DOHH2 (cell line): Measurements from ENCODE around the gene REXO2.
A peak's percentile ranks its signal among the peaks of the same experiment; 100 is the strongest.

ENCODE experiments used
- H3F3A ChIP-seq: fragments of 200-600 bp; sonication (generic), shearing (Covaris generic); 2 replicates; pipeline ENCODE4 v1.6.0; 2016; ENCODE audit warnings: antibody characterized with exemption, mild to moderate bottlenecking; ENCODE audit not compliant: control insufficient read depth, insufficient read depth
- H3K27ac ChIP-seq: fragments of 200-600 bp; sonication (generic); 2 replicates; pipeline ENCODE4 v1.5.1; 2014; ENCODE audit warnings: low read depth, mild to moderate bottlenecking, low read length, moderate library complexity
- H3K27me3 ChIP-seq: fragments of 200-600 bp; sonication (generic); 2 replicates; pipeline ENCODE4 v1.6.1; 2014; ENCODE audit warnings: mild to moderate bottlenecking, low read length, mixed read lengths; ENCODE audit not compliant: control insufficient read depth
- H3K36me3 ChIP-seq: fragments of 200-600 bp; sonication (generic); 2 replicates; pipeline ENCODE4 v1.6.1; 2014; ENCODE audit warnings: mild to moderate bottlenecking, low read length, moderate library complexity, mixed read lengths; ENCODE audit not compliant: control insufficient read depth
- H3K4me1 ChIP-seq: fragments of 200-600 bp; sonication (generic); 2 replicates; pipeline ENCODE4 v1.6.1; 2014; ENCODE audit warnings: mild to moderate bottlenecking, low read length, mixed read lengths; ENCODE audit not compliant: control insufficient read depth
- H3K4me2 ChIP-seq: fragments of 200-600 bp; sonication (generic); 2 replicates; pipeline ENCODE4 v1.6.0; 2014; ENCODE audit warnings: mild to moderate bottlenecking, low read length, moderate library complexity
- H3K4me3 ChIP-seq: fragments of 200-600 bp; sonication (generic); 2 replicates; pipeline ENCODE4 v1.5.1; 2014; ENCODE audit warnings: mild to moderate bottlenecking, low read length, mixed read lengths
- H3K79me2 ChIP-seq: fragments of 200-600 bp; sonication (generic); 2 replicates; pipeline ENCODE4 v1.6.1; 2014; ENCODE audit warnings: mild to moderate bottlenecking, low read length, mixed read lengths; ENCODE audit not compliant: control insufficient read depth
- H3K9me2 ChIP-seq: fragments of 200-600 bp; sonication (generic); replicated peaks from 2 replicates; pipeline ENCODE4 v1.6.1; 2014; ENCODE audit warnings: mild to moderate bottlenecking, low read length, mixed read lengths; ENCODE audit not compliant: control insufficient read depth
- H3K9me3 ChIP-seq: fragments of 200-600 bp; sonication (generic); 2 replicates; pipeline ENCODE4 v1.6.1; 2014; ENCODE audit warnings: antibody characterized with exemption, low read length, mixed read lengths; ENCODE audit not compliant: control insufficient read depth, insufficient read depth
- H4K20me1 ChIP-seq: fragments of 200-600 bp; sonication (generic); 2 replicates; pipeline ENCODE4 v1.6.0; 2014; ENCODE audit warnings: low read depth, mild to moderate bottlenecking, antibody characterized with exemption, low read length, moderate library complexity; ENCODE audit not compliant: control insufficient read depth, insufficient read depth
- CTCF ChIP-seq: fragments of 200-600 bp; sonication (generic); IDR thresholded peaks from one replicate; pipeline ENCODE4 v1.5.1; 2014; ENCODE audit warnings: antibody characterized with exemption, mild to moderate bottlenecking, low read depth, low read length; ENCODE audit not compliant: poor library complexity, severe bottlenecking
- EZH2phosphoT487 ChIP-seq: fragments of 200-600 bp; sonication (generic); IDR thresholded peaks from 2 replicates; pipeline ENCODE4 v1.6.1; 2017; ENCODE audit warnings: borderline replicate concordance, mild to moderate bottlenecking, antibody characterized with exemption, low read length, moderate library complexity, mixed read lengths

Gene REXO2

DNA sequence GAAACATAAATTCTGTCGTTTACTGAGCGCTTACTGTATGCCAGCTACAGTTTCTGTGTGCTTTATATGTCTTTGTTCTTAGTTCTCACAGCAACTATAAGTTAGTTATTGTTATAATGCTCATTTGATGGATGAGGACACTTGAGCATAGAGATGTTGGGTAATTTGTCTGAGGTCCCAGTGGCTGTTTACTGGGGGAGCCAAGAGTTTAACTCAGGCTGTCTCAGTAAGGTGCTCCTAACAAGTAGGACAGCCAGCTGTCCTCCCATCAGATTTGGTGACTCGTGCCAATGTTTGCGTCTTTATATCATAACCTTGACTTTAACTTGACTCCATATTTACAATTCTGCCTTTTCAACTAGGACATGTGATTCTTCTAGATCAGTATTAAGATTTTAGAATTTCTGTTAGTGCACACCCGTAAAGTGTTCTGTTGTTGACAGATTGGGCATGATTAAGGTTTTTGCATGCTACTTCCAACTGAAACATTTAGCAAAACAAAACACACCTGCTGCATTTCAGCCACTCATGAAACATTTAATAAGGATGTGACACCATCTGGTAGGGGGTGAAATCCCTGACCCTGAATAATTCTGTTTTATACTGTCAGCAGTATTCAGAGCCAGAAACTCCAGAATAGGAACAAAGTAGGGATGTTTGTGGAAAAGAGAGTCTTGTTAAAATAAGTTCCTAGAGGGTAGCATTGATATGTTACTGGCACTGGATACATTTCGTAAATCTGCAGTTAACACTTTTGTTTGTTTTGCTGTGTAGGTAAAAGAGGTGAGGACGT is 1.9 kb downstream of the REXO2 start:
- Histone ChIP-seq H3K79me2 (peaks cover 49% of the 10 kb centered on the region), H3K27ac (no peak overlapping the region), H3K36me3 (peaks cover 27% of the 10 kb centered on the region), H3K4me2 (peak overlapping the region; percentile 84), H3K4me3 (peak overlapping the region; percentile 18; the same call in 1 of the 2 replicates), H4K20me1 (no peaks in the 10 kb centered on the region), H3K9me3 (no peaks in the 10 kb centered on the region), H3F3A (no peaks in the 10 kb centered on the region), H3K27me3 (no peaks in the 10 kb centered on the region), H3K9me2 (no peaks in the 10 kb centered on the region), H3K4me1 (peaks cover 23% of the 10 kb centered on the region)
- TF ChIP-seq EZH2phosphoT487: no peak
- no peak for TF ChIP-seq CTCF

- H3K9me2 ChIP-seq: no peaks in the 10 kb centered on the region
- peaks cover 31% of the 10 kb centered on the region for H3K36me3 ChIP-seq
- no peaks in the 10 kb centered on the region for H3F3A ChIP-seq
- H4K20me1 ChIP-seq: no peaks in the 10 kb centered on the region
- no peaks in the 10 kb centered on the region for H3K9me3 ChIP-seq
- H3K4me2 ChIP-seq: no peak overlapping the region
- peaks cover 49% of the 10 kb centered on the region for H3K79me2 ChIP-seq
- no peaks in the 10 kb centered on the region for H3K27me3 ChIP-seq
- H3K4me1 ChIP-seq: peaks cover 23% of the 10 kb centered on the region
- no peak overlapping the region for H3K4me3 ChIP-seq
- TF ChIP-seq EZH2phosphoT487: no peak
- no peak for TF ChIP-seq CTCF
- H3K27ac ChIP-seq: no peak overlapping the region
Measured at GRCh38 chr11:114441921-114442320, 2.7 kb downstream of the REXO2 start.

DNA sequence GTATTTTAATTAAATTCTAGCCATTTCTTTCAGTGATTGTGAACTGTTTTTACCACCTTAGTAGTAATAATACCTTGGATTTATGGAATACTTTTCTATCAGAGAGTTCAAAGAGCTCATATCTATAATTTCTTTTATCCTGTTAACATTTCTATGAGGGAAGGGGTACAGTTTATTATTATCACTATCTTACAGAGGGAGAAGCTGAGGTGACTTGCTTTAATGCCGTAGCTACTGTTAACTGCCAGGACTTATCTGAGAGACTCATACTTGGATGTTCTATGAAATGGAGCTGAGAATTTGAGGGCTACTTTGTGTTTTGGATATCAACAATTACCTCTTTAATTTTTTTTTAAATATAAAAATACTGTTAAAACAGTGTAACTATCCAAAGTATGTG is 3.3 kb downstream of the REXO2 start:
- H3K9me3 ChIP-seq: no peaks in the 10 kb centered on the region
- no peaks in the 10 kb centered on the region for H3K27me3 ChIP-seq
- TF ChIP-seq CTCF: no peak
- no peak for TF ChIP-seq EZH2phosphoT487
- H3K36me3 ChIP-seq: peaks cover 34% of the 10 kb centered on the region
- H4K20me1 ChIP-seq: no peaks in the 10 kb centered on the region
- H3K27ac ChIP-seq: no peak overlapping the region
- no peaks in the 10 kb centered on the region for H3K9me2 ChIP-seq
- H3K4me1 ChIP-seq: peaks cover 23% of the 10 kb centered on the region
- no peak overlapping the region for H3K4me3 ChIP-seq
- no peak overlapping the region for H3K4me2 ChIP-seq
- no peaks in the 10 kb centered on the region for H3F3A ChIP-seq
- peaks cover 49% of the 10 kb centered on the region for H3K79me2 ChIP-seq
